T-helper 17 cell (primary cell): ENCODE measurements around the gene TPSG1. TPM values are rescaled to one million over a fixed set of nuclear protein-coding genes. Genes with fewer than 3 reads are reported as not detected.
A peak's percentile ranks its signal among the peaks of the same experiment; 100 is the strongest.
"Not testable (repeated sequence)": the region's sequence is repeated elsewhere in the genome, so short reads cannot be mapped to it uniquely, and the experiment has no call there.

Experiments
- ATAC-seq: fragments of 150-1000 bp; cut with Tn5 transposase; 2 replicates; pipeline ENCODE4 v1.10.0; 2021; ENCODE audit warnings: mild to moderate bottlenecking, moderate library complexity
- DNase-seq, 3 donors: peaks; one replicate each; pipeline versions ENCODE4 v3.0.0 to v3.0.0-alpha.2; 2020 to 2021
- H3K9me3 ChIP-seq: one replicate; pipeline ENCODE4 v1.7.0; 2013; ENCODE audit warnings: low read length, mild to moderate bottlenecking; ENCODE audit not compliant: control insufficient read depth, poor library complexity, severe bottlenecking
- H3K27ac Mint-ChIP-seq: one replicate; pipeline ENCODE4 v1.8.0; 2022; ENCODE audit warnings: mild to moderate bottlenecking, moderate library complexity, mixed read lengths
- H3K27me3 Mint-ChIP-seq: one replicate; pipeline ENCODE4 v1.8.0; 2022; ENCODE audit warnings: mixed read lengths
- H3K36me3 Mint-ChIP-seq: one replicate; pipeline ENCODE4 v1.8.0; 2022; ENCODE audit warnings: low read depth, mixed read lengths
- H3K4me1 Mint-ChIP-seq: one replicate; pipeline ENCODE4 v1.8.0; 2022; ENCODE audit warnings: mild to moderate bottlenecking, mixed read lengths
- H3K4me3 Mint-ChIP-seq: one replicate; pipeline ENCODE4 v1.8.0; 2022; ENCODE audit warnings: mild to moderate bottlenecking, moderate library complexity, mixed read lengths
- total RNA-seq, 4 donors: library from RNA in 2 of 4; stranded (reverse) in 2 of 4; gene quantifications; one replicate each; pipeline ENCODE4 v1.2.3 and lab custom pipeline; 2022 to 2026

The TPSG1 gene
- total RNA-seq (not detected), total RNA-seq (lab: John Stamatoyannopoulos, UW) (0 reads per million in 2 donors)

DNA sequence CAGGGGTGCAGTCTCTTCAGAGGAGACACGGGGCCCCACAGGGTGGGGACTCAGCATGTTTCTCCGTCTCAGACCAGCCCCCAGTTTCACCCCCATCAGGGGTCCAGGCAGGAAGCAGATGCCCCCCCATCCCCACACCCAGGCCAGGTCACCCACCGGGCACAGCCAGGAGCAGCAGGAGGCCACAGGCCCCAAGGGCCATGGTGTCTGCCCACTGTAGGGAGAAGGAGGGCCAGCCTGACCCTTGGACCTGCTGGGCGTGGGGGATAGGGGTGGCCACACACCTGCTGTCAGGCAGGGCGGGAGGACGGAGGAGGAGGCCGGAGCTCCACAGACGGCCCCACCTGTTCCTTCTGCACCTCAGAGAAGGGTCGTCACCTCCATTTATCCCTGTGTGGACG, at the start of gene TPSG1:
TSS of gene TPSG1 (minus strand) at position 218 of the 401 bp plus-strand sequence. CDS start at position 202, 16 bp downstream.
- Mint-ChIP-seq H3K27ac (no peak within 1 kb of the TSS), H3K4me3 (no peak within 1 kb of the TSS), H3K27me3 (no peaks in the 10 kb centered on the region), H3K4me1 (no peaks in the 10 kb centered on the region), H3K36me3 (no peaks in the 10 kb centered on the region)
- ATAC-seq (no peak), DNase-seq (no peak)
- no peaks in the 10 kb centered on the region for H3K9me3 ChIP-seq

- peak overlapping the region; percentile 41 for H3K4me3 Mint-ChIP-seq
- H3K9me3 ChIP-seq: no peaks in the 10 kb centered on the region
- H3K36me3 Mint-ChIP-seq: peaks cover 3% of the 10 kb centered on the region
- ATAC-seq (no peak), DNase-seq (no peak)
- H3K4me1 Mint-ChIP-seq: peaks cover 3% of the 10 kb centered on the region
- peaks cover 35% of the 10 kb centered on the region for H3K27me3 Mint-ChIP-seq
- H3K27ac Mint-ChIP-seq: no peak overlapping the region
These were observed 49.7 kb upstream of the TPSG1 start for GRCh38 chr16:1274767-1275166.

GRCh38 chr16:1273816-1274215, 48.7 kb upstream of the TPSG1 start:
- Mint-ChIP-seq H3K36me3 (peaks cover 3% of the 10 kb centered on the region), H3K4me1 (peaks cover 3% of the 10 kb centered on the region), H3K27me3 (peaks cover 35% of the 10 kb centered on the region), H3K4me3 (no peak overlapping the region), H3K27ac (no peak overlapping the region)
- DNase-seq (no peak), ATAC-seq (no peak)
- no peaks in the 10 kb centered on the region for H3K9me3 ChIP-seq

- H3K9me3 ChIP-seq: no peaks in the 10 kb centered on the region
- ATAC-seq (no peak), DNase-seq (no peak)
- H3K27ac Mint-ChIP-seq: no peak overlapping the region
- peaks cover 3% of the 10 kb centered on the region for H3K4me1 Mint-ChIP-seq
- peaks cover 3% of the 10 kb centered on the region for H3K36me3 Mint-ChIP-seq
- no peak overlapping the region for H3K4me3 Mint-ChIP-seq
- peaks cover 34% of the 10 kb centered on the region for H3K27me3 Mint-ChIP-seq
These were observed 47.6 kb upstream of the TPSG1 start for GRCh38 chr16:1272453-1273198.

GRCh38 chr16:1271724-1272413, 46.8 kb upstream of the TPSG1 start:
- DNase-seq, ATAC-seq, H3K4me1 Mint-ChIP-seq, H3K27ac Mint-ChIP-seq, H3K4me3 Mint-ChIP-seq, H3K9me3 ChIP-seq, H3K36me3 Mint-ChIP-seq: not testable (repeated sequence)
- peaks cover 29% of the 10 kb centered on the region for H3K27me3 Mint-ChIP-seq

- Mint-ChIP-seq H3K4me1 (peaks cover 3% of the 10 kb centered on the region), H3K36me3 (peaks cover 3% of the 10 kb centered on the region), H3K4me3 (no peak overlapping the region), H3K27ac (no peak overlapping the region), H3K27me3 (peaks cover 29% of the 10 kb centered on the region)
- H3K9me3 ChIP-seq: no peaks in the 10 kb centered on the region
- DNase-seq (no peak), ATAC-seq (no peak)
These were observed 46.3 kb upstream of the TPSG1 start for GRCh38 chr16:1271380-1271723.

GRCh38 chr16:1269418-1269817, 44.4 kb upstream of the TPSG1 start:
- H3K36me3 Mint-ChIP-seq, H3K27ac Mint-ChIP-seq, ATAC-seq, DNase-seq, H3K9me3 ChIP-seq, H3K4me1 Mint-ChIP-seq, H3K4me3 Mint-ChIP-seq: not testable (repeated sequence)
- H3K27me3 Mint-ChIP-seq: peaks cover 18% of the 10 kb centered on the region

GRCh38 chr16:1265826-1266225, 40.8 kb upstream of the TPSG1 start:
- ATAC-seq: no peak

GRCh38 chr16:1265090-1265630, 40.1 kb upstream of the TPSG1 start:
- Mint-ChIP-seq H3K4me1 (no peaks in the 10 kb centered on the region), H3K27ac (no peak overlapping the region), H3K36me3 (no peaks in the 10 kb centered on the region), H3K27me3 (peaks cover 14% of the 10 kb centered on the region), H3K4me3 (no peak overlapping the region)
- DNase-seq (no peak), ATAC-seq (no peak)
- no peaks in the 10 kb centered on the region for H3K9me3 ChIP-seq

More at GRCh38 chr16:1265826-1266225, 40.8 kb upstream of the TPSG1 start:
- no peak for DNase-seq
- H3K4me3 Mint-ChIP-seq: no peak overlapping the region
- H3K9me3 ChIP-seq: no peaks in the 10 kb centered on the region
- H3K27ac Mint-ChIP-seq: no peak overlapping the region
- peaks cover 14% of the 10 kb centered on the region for H3K27me3 Mint-ChIP-seq
- H3K4me1 Mint-ChIP-seq: no peaks in the 10 kb centered on the region
- H3K36me3 Mint-ChIP-seq: no peaks in the 10 kb centered on the region

DNA sequence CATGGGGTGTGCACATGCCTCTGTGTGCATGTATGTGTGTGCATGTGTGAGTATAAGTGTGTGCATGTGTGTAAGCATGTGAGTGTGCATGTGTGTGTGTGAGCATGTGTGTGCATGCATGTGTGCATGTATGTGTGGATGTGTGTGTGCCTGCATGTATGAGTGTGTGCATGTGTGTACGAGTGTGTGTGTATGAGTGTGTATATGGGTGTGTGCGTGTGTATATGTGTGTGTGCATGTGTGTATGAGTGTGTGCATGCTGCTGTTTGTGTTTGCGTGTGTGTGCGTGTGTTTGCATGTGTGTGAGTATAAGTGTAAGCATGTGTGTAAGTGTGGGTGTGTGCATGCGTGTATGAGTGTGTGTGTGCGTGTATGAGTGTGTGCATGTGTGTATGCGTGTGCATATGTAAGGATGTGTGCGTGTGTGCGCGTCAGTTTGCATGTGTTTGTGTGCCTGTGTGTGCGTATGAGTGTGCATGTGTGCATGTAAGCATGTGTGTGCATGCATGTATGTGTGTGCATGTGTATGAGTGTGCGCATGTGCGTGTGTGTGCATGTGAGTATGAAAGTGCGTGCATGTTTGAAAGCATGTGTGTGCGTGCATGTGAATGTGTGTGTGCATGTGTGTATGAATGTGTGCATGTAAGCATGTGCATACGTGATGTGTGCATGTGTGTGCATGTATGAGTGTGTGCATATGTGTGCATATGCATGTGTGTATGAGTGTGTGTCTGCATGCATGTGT, 39.4 kb upstream of the TPSG1 start:
- ATAC-seq (no peak), DNase-seq (no peak)
- Mint-ChIP-seq H3K27me3 (peaks cover 13% of the 10 kb centered on the region), H3K4me3 (no peak overlapping the region), H3K27ac (no peak overlapping the region), H3K36me3 (no peaks in the 10 kb centered on the region), H3K4me1 (no peaks in the 10 kb centered on the region)
- H3K9me3 ChIP-seq: no peaks in the 10 kb centered on the region

GRCh38 chr16:1263591-1264344, 38.7 kb upstream of the TPSG1 start:
- H3K9me3 ChIP-seq: no peaks in the 10 kb centered on the region
- H3K36me3 Mint-ChIP-seq: no peaks in the 10 kb centered on the region
- H3K27ac Mint-ChIP-seq: no peak overlapping the region
- DNase-seq: no peak
- no peak overlapping the region for H3K4me3 Mint-ChIP-seq
- no peak for ATAC-seq
- H3K27me3 Mint-ChIP-seq: peaks cover 17% of the 10 kb centered on the region
- peaks cover 4% of the 10 kb centered on the region for H3K4me1 Mint-ChIP-seq

- Mint-ChIP-seq H3K4me3 (no peak overlapping the region), H3K4me1 (peaks cover 4% of the 10 kb centered on the region), H3K27me3 (peaks cover 17% of the 10 kb centered on the region), H3K36me3 (no peaks in the 10 kb centered on the region), H3K27ac (no peak overlapping the region)
- ATAC-seq: no peak
- DNase-seq: no peak
- no peaks in the 10 kb centered on the region for H3K9me3 ChIP-seq
These were observed 37.8 kb upstream of the TPSG1 start for GRCh38 chr16:1262846-1263221.
